Fibroblast of lung (primary cell): ENCODE data around the gene EDNRA. TPM values are rescaled to one million over a fixed set of nuclear protein-coding genes. Genes with fewer than 3 reads are reported as not detected.

Experiments
- DNase-seq, 2 donors: peaks; one replicate each; pipeline versions ENCODE4 v3.0.0 to v3.0.0-alpha.2; 2010; ENCODE audit warnings: low read depth in 2 of 2
- H2AFZ ChIP-seq: 2 replicates; pipeline ENCODE4 v1.5.1; 2012; ENCODE audit warnings: low read length, control low read depth, inconsistent platforms
- H3K27ac ChIP-seq: 2 replicates; pipeline ENCODE4 v1.5.1; 2011; ENCODE audit warnings: low read length, control low read depth; ENCODE audit not compliant: insufficient read depth
- H3K27me3 ChIP-seq: 2 replicates; pipeline ENCODE4 v1.5.1; 2011; ENCODE audit warnings: mild to moderate bottlenecking, low read length; ENCODE audit not compliant: control insufficient read depth, insufficient read depth
- H3K36me3 ChIP-seq: 2 replicates; pipeline ENCODE4 v1.5.1; 2011; ENCODE audit warnings: low read length; ENCODE audit not compliant: control insufficient read depth, insufficient read depth
- H3K4me1 ChIP-seq: 2 replicates; pipeline ENCODE4 v1.5.1; 2011; ENCODE audit warnings: low read length; ENCODE audit not compliant: control insufficient read depth, insufficient read depth; ENCODE audit errors: extremely low read depth
- H3K4me2 ChIP-seq: 2 replicates; pipeline ENCODE4 v1.5.1; 2011; ENCODE audit warnings: low read length, control low read depth; ENCODE audit not compliant: insufficient read depth; ENCODE audit errors: extremely low read depth
- H3K4me3 ChIP-seq, 4 experiments: fragments of 200-600 bp in 1 of 4; sonication (generic) in 1 of 4; replicated peaks in 1 of 4; 2 replicates each; pipeline ENCODE4 v1.5.1; 2011 to 2016; ENCODE audit warnings: low read length in 4 of 4, low read depth in 3 of 4, mild to moderate bottlenecking in 3 of 4, control low read depth in 2 of 4, inconsistent platforms in 1 of 4, mixed read lengths in 1 of 4; ENCODE audit not compliant: insufficient read depth in 1 of 4; ENCODE audit errors: control extremely low read depth in 1 of 4
- H3K79me2 ChIP-seq: 2 replicates; pipeline ENCODE4 v1.5.1; 2012; ENCODE audit warnings: mild to moderate bottlenecking, low read length, inconsistent platforms; ENCODE audit not compliant: control insufficient read depth, insufficient read depth
- H3K9ac ChIP-seq: 2 replicates; pipeline ENCODE4 v1.5.1; 2011; ENCODE audit warnings: mild to moderate bottlenecking, low read length, control low read depth; ENCODE audit not compliant: insufficient read depth
- H3K9me3 ChIP-seq: 2 replicates; pipeline ENCODE4 v1.5.1; 2012; ENCODE audit warnings: low read depth, low read length; ENCODE audit not compliant: control insufficient read depth, insufficient read depth
- H4K20me1 ChIP-seq: 2 replicates; pipeline ENCODE4 v1.5.1; 2011; ENCODE audit warnings: low read length; ENCODE audit not compliant: control insufficient read depth, insufficient read depth; ENCODE audit errors: extremely low read depth
- CTCF ChIP-seq, 2 donors: IDR thresholded peaks in 1 of 2; conservative IDR thresholded peaks in 1 of 2; 1 replicate in 1 of 2; 2 replicates in 1 of 2; pipeline ENCODE4 v1.5.1; 2011 to 2012; ENCODE audit warnings: low read length in 2 of 2, control low read depth in 1 of 2, inconsistent platforms in 1 of 2, low read depth in 1 of 2, mild to moderate bottlenecking in 1 of 2
- EZH2 ChIP-seq: IDR thresholded peaks from 2 replicates; pipeline ENCODE4 v1.5.1; 2012; ENCODE audit warnings: low read length, control low read depth, mild to moderate bottlenecking; ENCODE audit errors: missing control alignments
- polyA plus RNA-seq, 2 donors: library from polyadenylated mRNA; depleted of rRNA in 1 of 2; stranded (reverse) in 1 of 2; unstranded in 1 of 2; fragments of >200 nt; gene quantifications; 2 replicates each; pipeline ENCODE4 v1.2.1, GENCODE V29; 2011 to 2012; ENCODE audit warnings: missing spikeins in 1 of 2
- total RNA-seq: library from RNA; depleted of rRNA; stranded (reverse); fragments of >200 nt; gene quantifications from 2 replicates; pipeline ENCODE4 v1.2.1, GENCODE V29; 2014

The EDNRA gene
- total and polyA plus RNA-seq, 2 donors (not counting 1 experiment from before 2014, with no cell fraction given), result 2.0 to 9.5 TPM

GRCh38 chr4:147493307-147493706 lies 12.4 kb downstream of the EDNRA start:
- no peaks in the 10 kb centered on the region for H4K20me1 ChIP-seq
- H3K27me3 ChIP-seq, result no peaks in the 10 kb centered on the region
- no peak overlapping the region for H3K4me3 ChIP-seq
- no peaks in the 10 kb centered on the region for H3K79me2 ChIP-seq
- peaks cover 2% of the 10 kb centered on the region for H3K4me1 ChIP-seq
- no peaks in the 10 kb centered on the region for H3K9me3 ChIP-seq
- DNase-seq, result no peak
- no peak overlapping the region for H3K9ac ChIP-seq
- no peak overlapping the region for H2AFZ ChIP-seq
- no peak for TF ChIP-seq EZH2
- TF ChIP-seq CTCF (conservative IDR thresholded peaks at IDR 0.05 in 1 of 2, IDR thresholded peaks at IDR 0.05 in 1 of 2; ENCODE audit: low read depth in 1 of 2, low read length in 2 of 2), result no peak
- H3K36me3 ChIP-seq, result no peaks in the 10 kb centered on the region
- H3K4me2 ChIP-seq, result no peak overlapping the region
- no peak overlapping the region for H3K27ac ChIP-seq

- peaks cover 4% of the 10 kb centered on the region for H3K4me1 ChIP-seq
- H2AFZ ChIP-seq, result no peak overlapping the region
- H3K4me2 ChIP-seq, result no peak overlapping the region
- H3K79me2 ChIP-seq, result no peaks in the 10 kb centered on the region
- H3K9me3 ChIP-seq, result no peaks in the 10 kb centered on the region
- H3K36me3 ChIP-seq, result no peaks in the 10 kb centered on the region
- no peak for TF ChIP-seq CTCF (conservative IDR thresholded peaks at IDR 0.05 in 1 of 2, IDR thresholded peaks at IDR 0.05 in 1 of 2; ENCODE audit: low read depth in 1 of 2, low read length in 2 of 2)
- TF ChIP-seq EZH2, result no peak
- no peak overlapping the region for H3K27ac ChIP-seq
- no peaks in the 10 kb centered on the region for H4K20me1 ChIP-seq
- no peak for DNase-seq
- H3K9ac ChIP-seq, result no peak overlapping the region
- no peaks in the 10 kb centered on the region for H3K27me3 ChIP-seq
- H3K4me3 ChIP-seq, result no peak overlapping the region
Observed at GRCh38 chr4:147494301-147494700, 13.4 kb downstream of the EDNRA start.

GRCh38 chr4:147496500-147496899 lies 15.6 kb downstream of the EDNRA start:
- no peak for DNase-seq
- no peak overlapping the region for H3K4me2 ChIP-seq

More at GRCh38 chr4:147496500-147496899, 15.6 kb downstream of the EDNRA start:
- TF ChIP-seq EZH2 (no peak), CTCF (conservative IDR thresholded peaks at IDR 0.05 in 1 of 2, IDR thresholded peaks at IDR 0.05 in 1 of 2; ENCODE audit: low read depth in 1 of 2, low read length in 2 of 2) (no peak)
- no peak overlapping the region for H3K4me3 ChIP-seq
- H2AFZ ChIP-seq, result no peak overlapping the region
- H4K20me1 ChIP-seq, result no peaks in the 10 kb centered on the region
- H3K4me1 ChIP-seq, result peaks cover 4% of the 10 kb centered on the region
- no peak overlapping the region for H3K27ac ChIP-seq
- no peaks in the 10 kb centered on the region for H3K27me3 ChIP-seq
- no peaks in the 10 kb centered on the region for H3K36me3 ChIP-seq
- no peaks in the 10 kb centered on the region for H3K79me2 ChIP-seq
- H3K9me3 ChIP-seq, result no peaks in the 10 kb centered on the region
- no peak overlapping the region for H3K9ac ChIP-seq
